Keratinocyte (primary cell): ENCODE data around the gene PDCD4.

ENCODE experiments used
- CTCF ChIP-seq, 3 experiments: IDR thresholded peaks in 1 of 3; conservative IDR thresholded peaks in 1 of 3; optimal IDR thresholded peaks in 1 of 3; 2 replicates in 2 of 3; 3 replicates in 1 of 3; pipeline versions ENCODE3 to v1.5.1; 2011; ENCODE audit warnings: low read length in 3 of 3, mild to moderate bottlenecking in 3 of 3, moderate library complexity in 2 of 3, control low read depth in 1 of 3, inconsistent platforms in 1 of 3; ENCODE audit not compliant: insufficient read depth in 2 of 3; ENCODE audit errors: extremely low read depth in 1 of 3
- EZH2 ChIP-seq: IDR thresholded peaks from one replicate; pipeline ENCODE4 v1.6.1; 2012; ENCODE audit warnings: inconsistent platforms, mild to moderate bottlenecking, low read length, moderate library complexity

GRCh38 chr10:110848106-110848505, 23.6 kb upstream of the PDCD4 start:
- TF ChIP-seq CTCF (optimal IDR thresholded peaks at IDR 0.05 in 1 of 3, IDR thresholded peaks at IDR 0.05 in 1 of 3, conservative IDR thresholded peaks at IDR 0.05 in 1 of 3; ENCODE audit: extremely low read depth in 1 of 3, insufficient read depth in 2 of 3, low read length in 3 of 3) = no peak
- TF ChIP-seq EZH2 = no peak
